ENCODE data around the gene NELL1.
A peak's percentile ranks its signal among the peaks of the same experiment; 100 is the strongest.

NELL1 gene

DNA sequence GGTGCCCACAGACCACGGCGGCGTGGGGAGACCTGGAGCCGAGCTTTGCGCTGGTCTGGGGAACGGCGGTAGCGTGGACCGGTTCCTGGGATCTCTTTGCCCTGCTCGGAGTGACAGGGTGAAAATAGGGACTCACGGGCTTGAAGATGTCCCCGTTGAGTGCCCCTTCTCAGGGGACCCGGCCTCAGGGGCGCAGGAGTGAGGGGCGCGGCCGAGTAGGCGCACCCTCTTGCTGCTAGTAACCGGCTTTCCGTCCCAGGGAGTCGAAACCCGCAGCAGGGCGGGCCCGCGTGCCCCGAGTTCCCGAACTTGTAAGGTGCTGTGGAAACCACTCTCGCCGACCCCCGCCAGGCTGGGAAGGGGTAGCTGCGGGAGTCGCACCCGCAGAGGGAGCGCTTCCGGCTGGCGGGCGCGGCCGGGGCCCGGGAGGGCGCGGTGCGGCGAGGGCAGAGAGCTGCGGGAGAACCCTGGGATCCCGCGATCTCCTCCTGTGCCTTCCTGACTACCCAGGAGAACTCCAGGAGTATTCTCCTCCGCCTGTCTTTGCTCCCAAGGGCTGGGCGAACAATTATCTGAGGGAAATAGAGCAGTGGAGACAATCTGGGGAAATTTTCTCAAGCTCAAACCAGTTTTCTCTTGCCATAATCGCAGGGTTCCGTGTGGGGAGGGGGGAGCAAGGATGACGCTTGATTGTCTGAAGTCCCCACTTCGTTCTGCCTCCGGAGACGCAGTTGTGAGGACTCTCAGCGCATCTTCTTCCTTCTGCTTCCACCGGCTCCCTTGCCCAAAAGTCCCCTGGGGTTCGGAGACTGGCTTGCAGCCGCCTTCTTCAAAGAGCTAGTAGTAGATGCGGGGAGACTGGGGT is 666 bp downstream of the NELL1 start:
- no peak for DNase-seq

DNA sequence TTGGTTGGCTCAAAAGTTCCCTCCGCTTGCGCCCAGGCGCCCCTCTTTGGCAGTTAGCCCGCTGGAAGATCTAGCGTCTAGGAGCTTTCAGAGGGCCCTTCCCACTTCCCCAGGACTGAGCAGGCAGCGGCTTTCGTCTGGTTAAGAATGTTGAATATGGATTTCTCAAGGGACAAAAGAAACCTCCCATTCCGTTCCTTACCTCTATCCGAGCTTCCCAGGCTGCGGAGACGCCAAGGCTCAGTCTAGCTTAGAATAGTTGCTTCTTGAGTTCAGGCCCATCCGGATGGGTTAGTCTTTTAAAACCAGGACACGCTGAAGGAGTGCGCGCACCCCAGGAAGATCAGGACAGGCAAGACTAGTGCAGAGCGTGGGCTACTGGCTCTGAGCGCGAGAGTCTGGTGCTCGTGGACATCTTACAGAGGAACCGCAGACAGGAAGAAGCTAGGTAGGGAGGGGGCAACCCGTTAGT is 1.6 kb downstream of the NELL1 start:
- no peak for DNase-seq

GRCh38 chr11:20671856-20672546 is 2.6 kb downstream of the NELL1 start:
- DNase-seq: peak; percentile 40

DNA sequence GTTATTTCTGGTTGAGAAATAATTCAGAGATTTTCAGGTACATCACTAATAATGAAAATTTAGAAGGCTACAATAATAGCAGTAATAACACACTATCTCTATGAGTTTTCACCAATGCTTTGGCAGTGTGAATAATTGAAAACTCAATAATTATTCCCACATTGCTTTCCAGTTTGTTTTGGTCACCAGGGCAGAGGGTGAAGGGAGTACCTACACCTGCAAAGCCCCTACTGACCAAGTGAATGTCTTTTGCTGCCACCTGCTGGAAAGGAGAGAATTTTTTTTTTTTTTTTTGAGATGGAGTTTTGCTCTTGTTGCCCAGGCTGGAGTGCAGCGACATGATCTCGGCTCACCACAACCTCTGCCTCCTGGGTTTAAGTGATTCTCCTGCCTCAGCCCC is 3.2 kb downstream of the NELL1 start:
- no peak for DNase-seq

DNA sequence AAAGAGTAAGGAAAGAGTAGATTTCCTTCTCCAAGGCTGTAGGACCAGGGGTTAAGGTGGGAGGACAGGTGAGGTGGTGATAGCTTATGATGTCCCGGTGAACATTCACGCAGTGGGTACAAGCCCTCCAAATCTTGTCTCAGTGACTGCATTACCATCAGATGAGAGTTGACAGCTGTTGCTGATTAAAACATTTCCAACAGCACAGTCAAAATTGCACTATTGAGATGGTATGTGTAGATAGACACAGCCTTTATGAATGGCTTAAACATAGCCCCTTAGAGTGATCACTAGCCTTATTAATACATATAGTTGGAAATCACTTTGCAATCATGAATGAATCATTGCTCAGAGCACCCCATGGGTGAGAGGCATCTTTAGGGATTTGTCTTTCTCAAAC is 7.3 kb downstream of the NELL1 start:
- DNase-seq: no peak

- no peak for DNase-seq
These were observed 19.4 kb downstream of the NELL1 start for GRCh38 chr11:20688761-20689160.

- DNase-seq: no peak
These were observed 38.5 kb downstream of the NELL1 start for GRCh38 chr11:20707876-20708275.

- no peak for DNase-seq
These were observed 43.5 kb downstream of the NELL1 start for GRCh38 chr11:20712912-20713311.

- DNase-seq: no peak
These were observed 46.1 kb downstream of the NELL1 start for GRCh38 chr11:20715464-20715863.

- no peak for DNase-seq
These were observed 46.5 kb downstream of the NELL1 start for GRCh38 chr11:20715931-20716330.

- DNase-seq: no peak
These were observed 50.4 kb downstream of the NELL1 start for GRCh38 chr11:20719821-20720220.

GRCh38 chr11:20723366-20723765 is 54.0 kb downstream of the NELL1 start:
- DNase-seq: no peak

DNA sequence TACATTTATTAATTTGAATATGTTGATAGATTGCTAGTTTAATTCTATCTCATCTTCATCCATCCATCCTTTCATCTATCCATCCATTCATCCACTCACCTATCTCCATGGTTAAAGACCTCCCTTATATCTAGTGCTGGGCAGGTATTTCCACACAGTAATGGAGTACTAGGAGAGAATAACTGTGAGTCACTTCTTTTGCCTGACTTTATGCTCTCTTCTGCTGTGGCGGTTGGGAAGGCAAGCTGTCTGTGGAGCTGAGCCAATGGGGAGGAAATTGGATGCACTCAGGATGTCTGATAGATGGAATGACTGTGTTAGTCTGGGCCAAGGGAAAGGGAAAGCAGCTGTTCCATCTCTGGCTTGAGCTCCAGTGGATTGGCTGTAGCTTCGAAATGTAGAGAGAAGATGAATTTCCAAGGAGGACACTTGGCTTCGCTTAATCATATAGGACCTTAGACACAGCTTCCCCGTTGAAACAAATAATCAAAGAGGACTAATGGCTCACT is 60.3 kb downstream of the NELL1 start:
- DNase-seq: peak; percentile 29

GRCh38 chr11:20731676-20732215 is 62.4 kb downstream of the NELL1 start:
- DNase-seq: no peak

DNA sequence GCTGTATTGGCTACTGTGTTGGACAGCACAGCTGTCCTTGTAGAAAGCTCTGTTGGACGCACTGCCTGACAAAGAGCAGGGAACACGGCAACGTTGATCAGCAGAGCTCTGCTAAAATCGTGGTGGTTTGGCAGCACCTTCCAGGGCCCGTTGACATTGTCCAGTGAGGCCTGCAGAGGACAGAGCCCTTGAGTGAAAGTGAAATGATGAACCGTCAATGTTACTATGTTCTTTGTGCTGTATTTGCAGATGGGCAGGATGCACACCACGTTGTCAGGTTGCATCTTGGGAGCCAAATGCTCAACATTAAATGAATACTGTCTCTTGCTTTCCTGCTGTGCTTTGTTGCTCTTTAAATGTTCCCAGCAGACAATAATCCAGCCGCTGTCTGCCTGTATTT is 69.7 kb downstream of the NELL1 start:
- DNase-seq: no peak

DNA sequence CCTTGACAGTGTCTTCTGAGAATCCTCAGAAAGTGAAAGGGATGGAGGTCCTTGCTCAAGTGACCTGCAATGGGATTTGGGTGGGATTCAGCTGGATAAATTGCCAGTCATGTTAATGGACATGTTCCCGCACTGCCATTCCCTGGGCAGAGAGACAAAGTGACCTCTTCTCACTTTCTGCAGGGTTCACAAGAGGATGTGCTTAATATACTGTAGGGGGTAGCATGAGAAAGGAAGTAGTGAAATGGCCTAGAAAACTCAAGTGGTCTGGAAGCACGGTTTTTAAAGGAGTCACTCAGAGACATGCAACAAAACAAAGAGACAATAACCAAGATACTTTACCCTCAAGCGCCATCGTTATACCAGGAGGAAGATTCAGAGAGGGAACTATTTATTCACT is 70.2 kb downstream of the NELL1 start:
- no peak for DNase-seq

GRCh38 chr11:20754933-20755332 is 85.5 kb downstream of the NELL1 start:
- DNase-seq: no peak

- no peak for DNase-seq
These were observed 90.2 kb downstream of the NELL1 start for GRCh38 chr11:20759541-20759940.

- peak; percentile 4 for DNase-seq
These were observed 91.4 kb downstream of the NELL1 start for GRCh38 chr11:20760811-20761210.

- DNase-seq: no peak
These were observed 92.9 kb downstream of the NELL1 start for GRCh38 chr11:20762116-20762844.

DNA sequence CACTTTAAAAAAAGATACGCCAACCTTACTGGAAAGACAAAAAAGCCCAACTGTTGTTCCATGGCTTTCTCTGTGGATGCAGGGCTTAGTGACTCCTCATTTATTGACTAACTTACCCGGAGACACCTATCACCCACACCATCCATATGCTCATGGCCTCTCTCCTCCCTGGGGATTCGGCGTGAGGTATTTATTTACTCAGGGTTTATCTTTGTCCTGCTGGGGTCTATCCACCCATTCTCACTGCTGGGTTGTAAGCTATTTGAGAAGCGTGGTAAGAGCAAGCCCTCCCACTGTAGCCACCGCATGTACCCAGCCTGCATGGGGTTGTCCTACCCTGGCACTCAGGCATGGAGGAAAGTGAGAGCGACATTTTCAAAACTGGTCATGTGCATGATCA is 93.6 kb downstream of the NELL1 start:
- no peak for DNase-seq

DNA sequence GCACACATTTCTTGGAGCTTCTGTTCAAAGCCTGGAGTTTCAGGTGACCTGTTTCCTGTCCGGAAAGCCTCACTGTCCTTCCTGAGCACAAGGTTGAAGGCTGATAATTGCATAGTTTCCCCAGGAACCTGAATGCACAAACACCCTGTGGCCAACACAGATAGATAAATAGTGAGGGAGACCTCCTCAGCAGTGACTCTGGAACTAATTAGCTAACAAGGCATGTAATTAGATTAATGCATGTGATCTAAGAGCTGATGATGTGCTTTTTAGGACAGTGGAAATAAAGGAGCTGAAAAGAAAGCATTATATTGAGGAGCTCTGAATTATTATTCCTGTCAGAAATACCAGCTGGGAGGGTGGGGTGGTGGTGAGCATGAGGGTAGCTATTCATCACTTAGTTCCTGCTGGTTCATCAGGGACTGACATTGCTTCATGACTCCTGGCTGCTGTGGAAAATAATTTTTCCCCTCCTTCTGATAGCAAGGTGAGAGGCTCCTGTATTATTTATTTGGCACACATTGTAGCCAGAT is 101.1 kb downstream of the NELL1 start:
- DNase-seq: no peak

- DNase-seq: no peak
These were observed 101.6 kb downstream of the NELL1 start for GRCh38 chr11:20771026-20771425.

Data from NCI-H1694 treated with DMSO at 0.1 percent for 48 hours (cell line).